ENCODE results near the gene UBAP2L. TPM values are rescaled to one million over a fixed set of nuclear protein-coding genes. Genes with fewer than 3 reads are reported as not detected.

The UBAP2L gene
- total RNA-seq, 1 experiment from 2014 or later: 265 TPM

DNA sequence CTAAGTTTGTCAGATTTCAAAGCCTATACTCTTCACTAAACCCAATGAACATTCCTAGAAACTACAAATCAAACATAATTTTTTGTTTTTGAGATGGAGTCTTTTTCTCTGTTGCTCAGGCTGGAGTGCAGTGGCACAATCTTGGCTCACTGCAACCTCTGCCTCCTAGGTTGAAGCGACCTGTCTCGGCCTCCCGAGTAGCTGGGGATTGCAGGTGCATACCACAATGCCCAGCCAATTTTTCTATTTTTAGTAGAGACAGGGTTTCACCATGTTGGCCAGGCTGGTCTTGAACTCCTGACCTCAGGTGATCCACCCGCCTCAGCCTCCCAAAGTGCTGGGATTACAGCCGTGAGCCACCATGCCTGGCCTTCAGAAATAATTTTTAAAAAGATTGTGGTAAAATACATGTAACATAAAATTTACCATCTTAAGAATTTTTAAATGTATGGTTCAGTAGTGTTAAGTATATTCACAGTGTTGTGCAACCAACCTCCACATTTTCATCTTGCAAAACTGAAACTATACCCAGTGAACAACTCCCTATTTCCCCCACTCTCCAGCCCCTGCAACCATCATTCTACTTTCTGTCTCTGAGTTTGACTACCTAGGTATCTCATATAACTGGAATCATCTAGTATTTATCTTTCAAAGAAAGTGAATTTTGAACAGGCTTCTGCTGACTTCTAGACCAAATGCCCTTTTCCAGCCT is 11.9 kb upstream of the UBAP2L start:
- Mint-ChIP-seq H3K4me3 (no peak overlapping the region), H3K36me3 (ENCODE audit: insufficient read depth in 1 of 3, low read depth in 3 of 3) (peaks cover 45 to 79% (median 72%) of the 10 kb centered on the region in 3 experiments), H3K4me1 (no peaks in the 10 kb centered on the region), H3K27me3 (ENCODE audit: low read depth) (no peaks in the 10 kb centered on the region), H3K9me3 (no peaks in the 10 kb centered on the region), H3K27ac (peak overlapping the region in 2 of 3 experiments; percentile 12 to 16; a peak in 2 of 7 replicates)
- no peak overlapping the region for H2AK5ac ChIP-seq (ENCODE audit: insufficient read length, low read length)
- H2AFZ ChIP-seq (ENCODE audit: low read length): no peak overlapping the region
- H3K9me3 ChIP-seq (ENCODE audit: control insufficient read depth, low read depth, low read length): no peaks in the 10 kb centered on the region
- no peak overlapping the region for H2BK15ac ChIP-seq (ENCODE audit: low read depth, low read length)
- no CpG with 5 or more reads among the region's 5 CpGs for WGBS (ENCODE audit: extremely low coverage, insufficient read length, low lambda C conversion rate)
- H3K27ac ChIP-seq (ENCODE audit: insufficient read length, low read depth, low read length): no peak overlapping the region
- H4K91ac ChIP-seq (ENCODE audit: insufficient read length, low read depth, low read length): no peak overlapping the region
- no peaks in the 10 kb centered on the region for H4K20me1 ChIP-seq (ENCODE audit: control insufficient read depth, insufficient read depth, insufficient read length)
- no peak overlapping the region for H3K18ac ChIP-seq (ENCODE audit: insufficient read length, low read depth, low read length)
- no peaks in the 10 kb centered on the region for H3K4me1 ChIP-seq (ENCODE audit: insufficient read depth, low read length)
- no peak overlapping the region for H2BK5ac ChIP-seq (ENCODE audit: insufficient read length, low read length)
- no peak overlapping the region for H4K5ac ChIP-seq (ENCODE audit: insufficient read length, low read depth, low read length)
- no peaks in the 10 kb centered on the region for H3K79me1 ChIP-seq (ENCODE audit: insufficient read depth, low read depth, low read length, poor library complexity, severe bottlenecking)
- H4K8ac ChIP-seq (replicated peaks; ENCODE audit: insufficient read length, low read depth, low read length): no peak overlapping the region
- no peak overlapping the region for H3K23ac ChIP-seq (ENCODE audit: insufficient read length, low read depth, low read length)
- H3K79me2 ChIP-seq (ENCODE audit: insufficient read depth, low read length): no peaks in the 10 kb centered on the region
- no peaks in the 10 kb centered on the region for H3K27me3 ChIP-seq (ENCODE audit: insufficient read depth, low read length)
- no peak overlapping the region for H3K14ac ChIP-seq (ENCODE audit: insufficient read depth, low read length)
- no peak overlapping the region for H3T11ph ChIP-seq (ENCODE audit: low read length)
- H3K4ac ChIP-seq (ENCODE audit: low read depth, low read length): no peak overlapping the region
- H3K23me2 ChIP-seq (ENCODE audit: insufficient read length, low read depth, low read length, poor library complexity, severe bottlenecking): no peaks in the 10 kb centered on the region
- no peak overlapping the region for H3K9ac ChIP-seq (ENCODE audit: extremely low read depth, insufficient read length, low read length)
- H2BK12ac ChIP-seq (ENCODE audit: insufficient read length, low read depth, low read length): no peak overlapping the region
- TF ChIP-seq, protein P1, sequence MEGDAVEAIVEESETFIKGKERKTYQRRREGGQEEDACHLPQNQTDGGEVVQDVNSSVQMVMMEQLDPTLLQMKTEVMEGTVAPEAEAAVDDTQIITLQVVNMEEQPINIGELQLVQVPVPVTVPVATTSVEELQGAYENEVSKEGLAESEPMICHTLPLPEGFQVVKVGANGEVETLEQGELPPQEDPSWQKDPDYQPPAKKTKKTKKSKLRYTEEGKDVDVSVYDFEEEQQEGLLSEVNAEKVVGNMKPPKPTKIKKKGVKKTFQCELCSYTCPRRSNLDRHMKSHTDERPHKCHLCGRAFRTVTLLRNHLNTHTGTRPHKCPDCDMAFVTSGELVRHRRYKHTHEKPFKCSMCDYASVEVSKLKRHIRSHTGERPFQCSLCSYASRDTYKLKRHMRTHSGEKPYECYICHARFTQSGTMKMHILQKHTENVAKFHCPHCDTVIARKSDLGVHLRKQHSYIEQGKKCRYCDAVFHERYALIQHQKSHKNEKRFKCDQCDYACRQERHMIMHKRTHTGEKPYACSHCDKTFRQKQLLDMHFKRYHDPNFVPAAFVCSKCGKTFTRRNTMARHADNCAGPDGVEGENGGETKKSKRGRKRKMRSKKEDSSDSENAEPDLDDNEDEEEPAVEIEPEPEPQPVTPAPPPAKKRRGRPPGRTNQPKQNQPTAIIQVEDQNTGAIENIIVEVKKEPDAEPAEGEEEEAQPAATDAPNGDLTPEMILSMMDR (conservative IDR thresholded peaks at IDR 0.05): no peak
- no peak overlapping the region for H2BK120ac ChIP-seq (ENCODE audit: low read depth, low read length, poor library complexity, severe bottlenecking)
- H2BK20ac ChIP-seq (ENCODE audit: low read depth, low read length, poor library complexity, severe bottlenecking): no peak overlapping the region
- H3K4me2 ChIP-seq (ENCODE audit: insufficient read depth, insufficient read length, low read length): no peak overlapping the region
- H3K56ac ChIP-seq (ENCODE audit: insufficient read length, low read depth, low read length): no peak overlapping the region
- DNase-seq: no peak

Data from H9 (cell line).